ENCODE results near the gene ELAVL3. TPM values are rescaled to one million over a fixed set of nuclear protein-coding genes. Genes with fewer than 3 reads are reported as not detected.
A peak's percentile ranks its signal among the peaks of the same experiment; 100 is the strongest.
"Not testable (repeated sequence)": the region's sequence is repeated elsewhere in the genome, so short reads cannot be mapped to it uniquely, and the experiment has no call there.

Gene ELAVL3
- total RNA-seq, 1 experiment from 2014 or later, result not detected

DNA sequence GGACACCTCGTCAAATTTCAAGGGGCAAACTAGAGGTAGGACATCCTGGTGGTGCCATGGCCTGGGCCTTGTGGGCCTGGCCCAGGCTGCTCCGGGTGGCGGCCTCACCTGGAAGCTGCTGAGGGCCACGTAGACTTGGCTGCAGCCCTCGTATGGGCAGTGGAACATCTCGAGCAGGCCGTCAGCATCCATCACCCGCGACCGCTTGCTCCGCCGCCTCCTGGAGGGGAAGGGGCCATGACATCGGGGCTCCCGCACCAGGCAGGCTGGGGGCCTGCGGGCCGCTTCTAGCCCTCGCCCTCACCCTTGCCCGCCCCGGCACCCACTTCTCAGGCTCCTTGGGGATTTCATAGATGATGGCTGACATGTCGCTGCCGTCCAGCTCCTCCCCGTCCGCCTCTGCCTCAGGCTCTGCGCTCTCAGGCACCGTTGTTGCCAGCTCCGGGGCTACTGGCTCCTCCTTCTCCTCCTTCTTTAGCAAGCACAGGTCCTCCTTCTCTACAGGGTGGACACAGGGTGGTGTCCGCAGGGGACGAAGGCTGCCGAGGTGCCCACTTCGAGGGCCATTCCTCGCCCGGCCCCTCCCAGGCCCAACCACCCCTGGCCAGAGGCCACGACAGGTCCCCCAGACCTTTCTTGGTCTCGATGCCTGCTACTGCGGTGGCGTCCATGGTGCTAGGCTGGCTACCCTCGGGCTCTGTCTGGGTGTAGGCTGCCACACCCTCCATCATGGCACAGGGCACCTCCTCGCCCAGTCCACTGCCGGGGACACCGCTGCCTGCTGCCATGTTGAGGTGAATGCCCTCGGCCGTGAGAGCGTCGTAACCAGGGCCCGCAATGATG lies 6.0 kb upstream of the ELAVL3 start:
- no peak for DNase-seq (ENCODE audit: low spot score)

DNA sequence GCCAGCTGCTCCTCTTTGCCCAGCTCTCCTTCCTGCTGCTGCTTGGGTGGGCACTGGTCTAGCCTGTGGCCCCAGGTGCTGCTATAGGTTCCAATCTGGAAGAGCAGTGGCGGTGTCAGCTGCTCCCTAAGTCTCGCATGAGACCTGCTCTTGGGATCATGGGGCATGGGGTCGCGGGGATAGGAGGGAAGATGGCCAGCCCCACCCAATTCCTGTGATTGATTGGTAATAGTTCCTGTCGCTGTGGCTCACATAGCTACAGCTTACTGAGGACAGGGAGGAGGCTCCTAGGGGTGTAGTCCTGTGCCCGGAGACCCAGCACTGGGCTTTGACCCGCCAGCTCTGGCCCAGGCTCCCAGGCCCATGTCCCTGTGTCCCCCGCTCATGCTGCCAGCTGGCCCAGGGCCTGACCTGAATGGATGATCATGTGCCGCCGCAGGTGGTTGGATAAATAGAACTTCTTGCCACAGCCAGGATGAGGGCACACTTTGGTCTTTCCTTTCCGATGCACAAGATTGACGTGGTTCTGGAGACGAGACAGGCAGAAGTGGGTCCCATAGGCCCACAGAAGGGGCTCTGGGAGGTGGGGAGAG lies 4.5 kb upstream of the ELAVL3 start:
- DNase-seq (ENCODE audit: low spot score), result no peak

DNA sequence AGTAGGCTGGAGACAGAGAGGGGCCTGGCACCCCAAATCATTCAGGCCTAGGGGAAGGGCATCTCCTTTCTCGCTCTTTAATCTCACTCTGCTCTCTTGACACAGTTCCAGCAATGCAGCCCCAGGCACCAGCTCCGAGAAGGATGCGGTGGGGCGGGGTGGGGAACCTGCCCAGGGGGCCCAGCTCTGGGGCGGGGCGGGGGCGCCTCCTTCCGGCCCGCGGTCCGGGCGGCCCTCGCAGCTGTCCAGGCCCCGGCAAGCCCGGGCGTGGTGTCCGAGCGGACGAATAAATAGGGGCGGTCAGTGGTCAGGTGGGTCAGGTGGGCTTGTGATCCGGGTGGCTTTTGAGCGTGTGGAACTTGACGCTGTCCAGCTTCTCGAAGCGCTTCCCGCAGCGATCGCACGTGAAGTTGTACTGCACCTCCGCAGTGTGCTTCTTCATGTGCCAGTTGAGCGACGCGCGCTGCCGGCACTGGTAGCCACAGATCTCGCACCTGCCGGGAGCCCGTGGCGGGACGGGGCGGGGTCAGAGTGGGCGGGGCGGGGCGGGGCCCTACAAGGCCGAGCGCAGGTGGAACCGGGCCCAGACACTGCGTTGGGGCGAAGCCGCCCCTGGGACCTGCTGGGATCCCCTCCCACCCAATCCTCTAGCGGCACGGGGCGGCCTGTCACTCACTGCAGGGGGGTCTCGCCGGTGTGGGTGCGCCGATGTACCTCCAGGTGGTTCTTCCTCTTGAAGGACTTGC lies 2.7 kb upstream of the ELAVL3 start:
- DNase-seq (ENCODE audit: low spot score), result no peak

DNA sequence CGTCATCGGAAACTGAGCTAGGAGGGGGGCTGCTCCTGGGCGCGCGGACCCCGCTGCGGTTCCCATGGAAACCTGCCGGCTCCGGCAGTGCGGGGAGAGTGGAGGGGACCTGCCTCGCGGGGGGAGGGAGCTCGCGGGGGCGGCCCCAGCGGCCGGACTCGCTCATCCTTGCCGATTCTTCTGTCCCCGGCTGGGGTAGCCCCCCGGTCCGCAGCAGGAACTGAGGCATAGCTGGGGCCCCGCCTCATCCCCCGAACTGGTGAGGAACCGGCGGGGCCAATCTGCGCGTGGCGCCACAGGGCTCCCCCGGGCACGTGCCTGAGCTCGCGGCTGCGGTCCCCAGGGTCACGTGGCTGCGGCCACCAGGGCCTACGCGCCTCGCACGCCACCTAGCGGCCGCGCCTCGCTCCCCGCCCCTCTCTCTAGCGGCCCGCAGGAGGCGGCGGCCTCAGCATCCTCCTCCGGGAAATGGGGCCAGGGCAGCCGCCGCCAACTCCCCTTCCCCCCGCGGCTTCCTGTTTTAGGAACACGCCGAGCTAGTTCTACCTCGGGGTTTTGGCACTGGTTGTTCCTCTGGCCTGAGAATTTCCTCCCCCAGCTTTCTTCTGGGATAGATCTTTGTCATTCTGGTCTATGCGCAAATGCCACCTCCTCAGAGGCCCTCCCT lies 1.7 kb upstream of the ELAVL3 start:
- peak; percentile 81 for DNase-seq (ENCODE audit: low spot score)

DNA sequence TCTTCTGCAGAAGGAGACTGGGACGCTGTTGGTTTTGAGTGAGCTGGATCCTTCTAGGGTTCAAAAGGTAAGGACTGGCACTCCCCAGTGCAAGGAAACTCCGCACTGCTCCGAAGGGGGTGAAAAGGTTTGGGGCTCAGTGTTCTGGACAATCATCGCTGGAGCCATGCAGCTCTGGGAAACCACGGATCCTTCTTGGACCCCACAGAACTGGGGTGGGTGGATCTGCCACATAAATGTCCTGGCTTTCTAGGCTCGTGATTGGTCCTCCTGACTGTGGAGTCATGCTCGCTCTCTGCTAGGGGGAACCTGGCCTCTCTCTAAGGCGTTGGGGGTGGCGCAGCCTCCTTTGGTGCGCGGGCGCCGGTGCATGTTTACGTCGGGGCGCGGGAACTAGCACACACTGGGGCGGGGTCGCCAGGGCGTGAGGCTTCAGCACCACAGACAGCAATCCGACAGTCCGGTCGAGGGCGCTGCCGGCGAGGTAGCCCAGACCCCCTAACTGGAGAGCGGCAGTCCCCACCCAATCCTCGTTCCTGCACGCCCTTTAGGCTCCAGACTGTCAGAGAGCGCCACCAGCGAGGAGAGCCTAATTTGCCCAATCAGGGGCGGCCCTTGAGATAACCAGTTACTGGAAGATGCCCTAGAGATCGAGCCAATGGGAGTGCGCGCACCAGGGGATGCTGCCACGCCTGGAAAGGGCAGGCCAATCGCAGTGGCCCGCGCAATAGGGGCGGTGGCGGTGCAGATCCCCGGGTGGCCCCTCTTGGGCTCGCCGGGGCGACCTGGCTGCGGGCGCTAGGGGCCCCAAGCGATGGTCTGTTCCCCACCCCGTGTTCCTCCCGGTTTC lies 913 bp upstream of the ELAVL3 start:
- peak; percentile 83 for DNase-seq (ENCODE audit: low spot score)

DNA sequence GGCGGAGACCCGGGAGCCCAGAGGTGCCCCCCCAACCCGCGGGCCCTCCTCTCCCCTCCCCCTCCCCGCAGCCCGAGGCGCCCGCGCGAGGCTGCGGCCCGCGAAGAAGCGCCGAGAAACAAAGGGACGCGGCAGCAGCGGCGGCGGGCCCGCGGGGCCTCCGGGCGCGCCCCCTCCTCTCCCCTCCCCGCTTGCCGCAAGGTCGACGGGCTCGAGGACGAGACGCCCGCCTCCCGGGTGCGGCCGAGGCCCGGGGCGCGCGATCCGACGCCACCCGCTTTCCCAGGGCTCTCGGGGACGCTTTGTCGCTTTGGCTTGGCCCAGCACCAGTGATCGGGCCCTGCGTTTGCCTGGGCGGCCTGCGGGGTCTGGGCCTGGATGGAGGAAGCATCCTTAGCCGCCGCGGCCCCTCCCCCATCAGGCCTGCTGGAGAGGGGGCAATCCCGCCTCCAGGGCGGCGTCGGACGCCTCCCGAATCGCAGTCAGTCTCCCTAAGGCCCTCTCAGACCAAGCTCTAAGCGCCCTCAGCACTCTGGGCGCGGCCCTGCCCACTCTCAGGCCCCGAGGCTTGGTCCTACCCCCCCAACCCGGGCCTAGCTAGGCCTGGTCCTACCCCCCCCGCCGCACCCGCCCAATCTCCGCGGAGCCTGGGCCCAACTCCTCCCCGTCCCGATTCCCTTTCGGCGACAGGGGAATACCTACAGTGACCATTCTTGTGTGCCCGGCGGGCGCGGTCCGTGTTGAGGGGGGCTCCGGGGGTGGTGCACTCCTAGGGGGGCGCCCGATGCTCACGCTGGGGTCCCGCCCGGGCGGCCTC lies 740 bp downstream of the ELAVL3 start:
- DNase-seq (ENCODE audit: low spot score), result no peak

DNA sequence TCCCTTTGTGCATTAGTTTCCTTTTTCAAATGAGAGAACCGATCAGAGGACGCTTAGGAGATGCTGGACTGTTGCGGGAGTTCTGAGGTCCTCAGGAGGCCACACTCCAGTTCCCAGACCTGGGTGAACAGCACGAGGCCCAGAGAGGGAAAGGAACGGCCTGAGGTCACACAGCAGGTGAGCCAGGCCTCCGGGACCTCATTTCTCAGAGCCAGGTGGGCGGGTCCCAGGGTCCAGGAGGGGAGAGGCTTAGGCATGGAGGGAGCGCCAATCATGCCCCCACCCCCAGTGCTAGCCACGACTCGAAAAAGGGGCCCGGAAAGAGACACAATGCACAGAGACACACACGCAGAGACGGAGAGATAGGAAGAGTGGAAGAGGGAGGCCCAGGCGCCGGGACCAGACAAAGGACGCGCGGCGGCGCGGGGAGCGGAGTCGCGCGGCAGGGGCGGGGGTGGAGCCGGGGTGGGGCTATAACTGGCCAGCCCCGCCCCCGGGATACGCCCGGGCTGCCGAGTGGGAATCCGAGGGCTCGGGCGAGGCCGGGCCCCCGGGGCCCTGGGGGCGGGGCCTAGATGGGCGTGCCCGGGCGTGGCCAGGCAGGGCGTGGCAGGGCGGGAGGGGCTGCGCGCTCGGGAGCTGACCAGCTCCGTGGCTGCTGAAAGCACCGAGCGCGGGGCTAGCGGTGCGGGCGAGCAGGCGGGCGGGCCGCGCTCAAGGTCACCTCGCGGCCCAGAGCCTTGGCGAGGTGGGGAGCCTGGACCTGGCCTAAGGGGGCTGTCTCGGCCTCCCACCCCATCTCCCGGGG lies 1.6 kb downstream of the ELAVL3 start:
- no peak for DNase-seq (ENCODE audit: low spot score)

DNA sequence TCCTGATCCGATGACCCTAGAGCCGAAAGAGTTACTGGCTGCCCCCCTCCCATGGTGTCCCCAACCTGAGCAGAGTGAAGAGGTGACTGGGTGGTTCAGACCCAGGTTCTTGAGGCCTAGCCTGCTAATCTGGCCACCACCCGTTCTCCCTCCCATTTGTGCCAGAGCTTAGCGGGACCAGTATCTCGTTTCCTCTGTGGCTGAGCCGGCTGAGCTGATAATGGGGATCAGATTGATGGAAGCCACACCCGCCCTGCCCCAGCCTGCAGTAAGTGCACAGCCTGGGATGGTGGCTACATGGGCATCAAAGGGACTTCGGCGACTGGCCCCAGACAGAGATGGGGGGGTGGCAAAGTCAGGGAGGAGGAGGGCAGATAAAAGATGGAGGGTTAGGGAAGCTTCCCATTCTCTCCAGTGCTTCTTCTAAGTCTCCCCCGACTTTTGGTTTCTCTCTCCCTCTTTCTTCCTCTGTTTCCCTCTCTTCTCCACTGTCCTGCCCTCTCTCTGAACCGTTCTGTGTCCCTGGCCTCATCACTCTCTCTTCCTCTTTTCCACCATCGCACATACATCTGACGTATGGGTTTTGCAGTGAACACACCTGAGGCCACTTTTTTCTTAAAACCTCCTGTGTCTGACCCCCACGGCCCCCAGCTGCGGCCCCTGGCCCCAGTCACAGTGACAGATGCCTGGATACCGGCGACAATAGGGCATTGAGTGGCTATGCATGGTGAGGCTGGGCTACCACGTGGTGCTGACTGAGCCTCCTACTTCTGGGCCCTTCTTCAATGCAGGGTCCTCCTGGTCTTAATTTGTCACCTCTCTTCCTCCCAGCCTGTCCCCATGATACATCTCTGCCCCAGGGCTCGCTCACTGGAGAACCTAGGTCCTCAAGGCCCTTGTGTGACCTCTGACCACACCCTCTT lies 2.4 kb downstream of the ELAVL3 start:
- DNase-seq (ENCODE audit: low spot score), result no peak

DNA sequence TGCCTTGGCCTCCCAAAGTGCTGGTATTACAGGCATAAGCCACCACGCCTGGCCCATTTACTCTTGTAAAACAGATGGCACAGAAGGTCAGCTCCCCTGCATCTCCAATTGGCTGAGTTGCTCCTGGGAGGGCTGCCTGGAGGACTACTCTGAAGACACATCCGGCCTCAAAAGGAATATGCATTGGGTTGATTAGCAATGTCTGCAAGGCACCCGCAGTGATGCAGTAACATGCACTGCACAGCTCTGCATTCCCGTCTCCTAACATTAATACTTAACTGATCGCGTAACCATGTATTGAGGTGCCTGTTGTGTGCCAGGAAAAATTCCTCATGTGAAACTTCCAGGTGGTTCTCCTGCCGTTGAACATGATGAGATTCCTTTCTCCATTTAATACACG lies 5.0 kb downstream of the ELAVL3 start:
- no peak for DNase-seq (ENCODE audit: low spot score)

DNA sequence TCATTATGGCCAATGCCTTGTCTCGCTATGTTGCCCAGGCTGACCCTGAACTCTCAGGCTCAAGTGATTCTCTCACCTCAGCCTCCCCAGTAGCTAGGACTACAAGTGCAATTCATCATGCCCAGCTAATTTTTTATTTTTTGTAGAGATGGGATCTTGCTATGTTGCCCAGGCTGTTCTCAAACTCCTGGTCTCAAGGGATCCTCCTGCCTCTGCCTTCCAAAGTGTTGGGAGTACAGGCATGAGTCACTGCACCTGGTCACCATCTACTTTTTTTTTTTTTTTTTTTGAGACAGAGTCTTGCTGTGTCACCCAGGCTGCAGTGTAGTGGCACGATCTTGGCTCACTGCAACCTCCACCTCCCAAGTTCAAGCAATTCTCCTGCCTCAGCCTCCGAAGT lies 5.5 kb downstream of the ELAVL3 start:
- DNase-seq (ENCODE audit: low spot score), result not testable (repeated sequence)

DNA sequence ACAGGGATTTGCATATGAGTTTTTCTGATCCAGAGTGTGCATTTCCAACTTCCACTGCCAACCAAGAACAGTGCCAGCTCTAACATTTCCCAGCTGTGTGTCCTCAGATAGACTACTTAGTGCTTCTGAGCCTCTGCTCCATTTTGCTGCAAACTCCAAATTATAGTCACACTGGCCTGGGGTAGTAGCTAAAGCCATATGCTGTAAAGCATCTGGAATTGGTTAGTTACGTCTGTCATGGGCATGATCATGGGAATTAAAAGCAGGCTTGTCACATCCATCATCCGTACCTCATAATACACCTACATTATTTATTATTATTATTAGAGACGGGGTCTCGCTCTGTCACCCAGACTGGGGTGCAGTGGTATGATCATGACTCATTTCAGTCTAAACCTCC lies 7.1 kb downstream of the ELAVL3 start:
- DNase-seq (ENCODE audit: low spot score), result no peak

DNA sequence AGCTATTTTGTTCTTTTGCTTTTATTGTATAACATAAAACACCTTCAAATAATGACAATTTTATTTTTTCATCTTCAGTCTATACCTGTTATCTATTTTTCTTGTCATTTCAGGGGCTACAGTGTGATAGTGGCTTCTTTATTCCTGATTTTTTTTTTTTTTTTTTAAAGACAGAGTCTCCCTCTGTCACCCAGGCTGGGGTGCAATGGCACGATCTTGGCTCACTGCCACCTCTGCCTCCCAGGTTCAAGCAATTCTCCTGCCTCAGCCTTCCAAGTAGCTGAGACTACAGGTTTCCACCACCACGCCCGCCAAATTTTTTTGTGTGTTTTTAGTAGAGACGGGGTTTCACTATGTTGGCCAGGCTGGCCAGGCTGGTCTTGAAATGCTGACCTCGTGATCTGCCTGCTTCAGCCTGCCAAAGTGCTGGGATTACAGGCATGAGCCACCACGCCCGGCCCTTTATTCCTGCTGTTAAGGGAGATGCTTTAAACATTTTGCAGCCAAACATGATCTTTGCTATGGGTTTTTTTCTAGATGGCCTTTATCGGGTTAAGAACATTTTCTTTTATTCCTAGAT lies 12.5 kb downstream of the ELAVL3 start:
- DNase-seq (ENCODE audit: low spot score), result not testable (repeated sequence)

DNA sequence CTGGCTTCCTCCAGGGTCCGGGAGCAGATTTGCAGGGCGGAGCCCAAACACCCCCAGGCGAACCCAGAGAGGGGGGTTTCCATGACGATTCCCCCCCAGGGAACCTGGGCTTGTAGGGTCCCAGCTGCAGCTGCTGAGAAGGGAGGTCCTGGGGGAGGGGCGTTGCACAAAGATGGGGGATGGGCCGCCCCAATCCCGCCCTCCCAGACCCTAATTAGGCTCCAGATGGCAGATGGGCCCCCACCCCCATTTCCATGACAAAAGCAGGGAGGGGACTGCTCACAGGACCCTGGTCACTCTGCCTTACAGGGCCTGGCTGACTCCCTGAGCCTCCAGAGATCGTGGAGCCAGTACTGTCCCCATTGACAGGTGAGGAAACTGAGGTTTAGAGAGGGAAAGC lies 15.2 kb downstream of the ELAVL3 start:
- no peak for DNase-seq (ENCODE audit: low spot score)

DNA sequence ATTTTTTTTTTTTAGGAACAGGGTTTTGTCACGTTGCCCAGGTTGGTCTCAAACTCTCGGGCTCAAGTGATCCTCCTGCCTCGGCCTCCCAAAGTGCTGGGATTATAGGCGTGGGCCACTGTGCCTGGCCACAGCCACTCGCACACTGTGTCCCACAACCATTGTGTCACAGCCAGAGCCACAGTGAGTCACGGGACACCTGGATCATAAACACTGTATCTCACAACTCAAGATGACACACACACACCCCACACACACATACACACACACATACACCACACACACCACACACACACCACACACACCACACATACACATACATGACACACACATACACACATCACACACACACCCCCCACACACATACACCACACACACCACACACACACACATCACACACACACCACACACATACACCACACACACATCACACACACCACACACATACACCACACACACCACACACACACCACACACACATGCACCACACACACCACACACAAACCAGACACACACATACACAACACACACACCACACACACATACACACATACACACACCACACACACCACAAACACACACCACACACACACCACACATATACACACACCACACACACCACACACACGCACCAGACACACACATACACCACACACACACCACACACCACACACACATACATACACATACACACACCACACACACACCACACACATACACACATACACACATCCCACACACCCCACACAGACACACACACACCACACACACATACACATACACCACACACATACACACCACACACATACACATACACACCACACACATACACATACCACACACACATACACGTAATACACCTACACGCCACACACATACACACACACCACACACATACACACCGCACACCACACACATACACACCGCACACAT lies 16.2 kb downstream of the ELAVL3 start:
- DNase-seq (ENCODE audit: low spot score), result no peak

DNA sequence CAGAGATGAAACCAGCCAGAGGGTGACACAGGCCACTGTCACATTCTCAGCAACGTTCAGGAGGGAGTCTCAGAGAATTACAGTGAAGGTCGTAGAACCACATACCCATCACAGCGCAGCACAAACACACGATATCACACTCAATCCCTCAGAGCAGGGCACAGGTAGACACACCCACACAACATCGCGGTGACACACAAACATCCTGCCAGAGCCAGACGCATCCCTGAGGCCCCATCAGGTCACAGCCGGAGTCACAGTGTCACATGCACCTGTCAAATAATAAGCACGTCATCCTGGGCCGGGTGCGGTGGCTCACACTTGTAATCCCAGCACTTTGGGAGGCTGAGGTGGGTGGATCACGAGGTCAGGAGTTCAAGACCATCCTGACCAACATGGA lies 17.5 kb downstream of the ELAVL3 start:
- no peak for DNase-seq (ENCODE audit: low spot score)

DNA sequence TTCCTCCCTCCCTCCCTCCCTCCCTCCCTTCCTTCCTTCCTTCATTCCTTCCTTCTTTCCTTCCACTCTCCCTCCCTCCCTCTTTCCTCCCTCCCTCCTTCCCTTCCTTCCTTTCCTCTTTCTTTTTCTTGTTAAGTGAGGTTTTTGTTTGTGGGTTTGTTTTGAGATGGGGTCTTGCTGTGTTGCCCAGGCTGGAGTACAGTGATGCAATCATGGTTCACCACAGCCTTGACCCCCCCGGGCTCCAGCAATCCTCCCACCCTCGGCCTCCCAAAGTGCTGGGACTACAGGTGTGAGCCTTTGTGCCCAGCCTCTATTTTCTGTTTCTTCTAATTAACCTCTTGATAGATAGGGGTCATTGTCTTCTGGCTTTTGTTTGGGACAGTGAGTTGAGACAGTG lies 19.4 kb downstream of the ELAVL3 start:
- no peak for DNase-seq (ENCODE audit: low spot score)

DNA sequence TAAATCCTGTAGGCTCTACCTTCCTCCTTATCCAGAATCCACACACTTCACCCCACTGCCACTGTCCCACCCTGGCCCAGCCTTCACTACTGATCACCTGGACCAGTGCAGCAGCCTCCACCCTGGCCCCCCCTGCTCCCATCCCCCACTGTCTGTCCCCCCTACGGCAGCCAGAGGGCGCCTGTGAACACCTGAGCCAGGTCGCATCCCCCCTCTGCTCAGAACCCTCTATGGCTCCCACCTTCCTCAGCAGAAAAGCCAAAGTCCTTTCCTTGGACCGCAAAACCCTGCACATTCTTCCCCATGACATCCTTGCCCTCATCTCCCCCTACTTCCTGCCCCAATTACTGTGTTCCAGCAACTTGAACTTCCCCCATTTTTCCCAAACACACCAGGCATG lies 20.6 kb downstream of the ELAVL3 start:
- no peak for DNase-seq (ENCODE audit: low spot score)

Measured in H4 (cell line).